Gastrocnemius medialis (tissue), 4 donors: ENCODE results near the gene PPP1R37.

Source experiments
- POLR2A ChIP-seq, 2 donors: fragments of 450-650 bp; IDR thresholded peaks; one replicate each; pipeline ENCODE4 v1.6.1; 2017; ENCODE audit warnings: antibody characterized with exemption in 2 of 2, mild to moderate bottlenecking in 2 of 2, moderate library complexity in 2 of 2
- TF ChIP-seq, protein P1 (sequence below), 5 experiments: fragments of 450-650 bp in 3 of 5; fragments of 200-600 bp in 2 of 5; sonication (generic) in 2 of 5; IDR thresholded peaks in 4 of 5; conservative IDR thresholded peaks in 1 of 5; 1 replicate in 4 of 5; 2 replicates in 1 of 5; pipeline ENCODE4 v1.5.1; 2016 to 2019; ENCODE audit warnings: antibody characterized with exemption in 5 of 5, mild to moderate bottlenecking in 3 of 5, moderate library complexity in 3 of 5

- TF ChIP-seq, protein P1, sequence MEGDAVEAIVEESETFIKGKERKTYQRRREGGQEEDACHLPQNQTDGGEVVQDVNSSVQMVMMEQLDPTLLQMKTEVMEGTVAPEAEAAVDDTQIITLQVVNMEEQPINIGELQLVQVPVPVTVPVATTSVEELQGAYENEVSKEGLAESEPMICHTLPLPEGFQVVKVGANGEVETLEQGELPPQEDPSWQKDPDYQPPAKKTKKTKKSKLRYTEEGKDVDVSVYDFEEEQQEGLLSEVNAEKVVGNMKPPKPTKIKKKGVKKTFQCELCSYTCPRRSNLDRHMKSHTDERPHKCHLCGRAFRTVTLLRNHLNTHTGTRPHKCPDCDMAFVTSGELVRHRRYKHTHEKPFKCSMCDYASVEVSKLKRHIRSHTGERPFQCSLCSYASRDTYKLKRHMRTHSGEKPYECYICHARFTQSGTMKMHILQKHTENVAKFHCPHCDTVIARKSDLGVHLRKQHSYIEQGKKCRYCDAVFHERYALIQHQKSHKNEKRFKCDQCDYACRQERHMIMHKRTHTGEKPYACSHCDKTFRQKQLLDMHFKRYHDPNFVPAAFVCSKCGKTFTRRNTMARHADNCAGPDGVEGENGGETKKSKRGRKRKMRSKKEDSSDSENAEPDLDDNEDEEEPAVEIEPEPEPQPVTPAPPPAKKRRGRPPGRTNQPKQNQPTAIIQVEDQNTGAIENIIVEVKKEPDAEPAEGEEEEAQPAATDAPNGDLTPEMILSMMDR (IDR thresholded peaks at IDR 0.05 in 4 of 5, conservative IDR thresholded peaks at IDR 0.05 in 1 of 5): peak; percentile 46 to 70 (median 59)
- peak; percentile 65 to 71 for TF ChIP-seq POLR2A (IDR thresholded peaks at IDR 0.05)
These were observed at the start of gene PPP1R37 for GRCh38 chr19:45092747-45093678.
